HL-60/S4 treated with retinoic acid at 250 ng/mL for 4 days and 3 days (cell line): ENCODE measurements around the gene ADORA2A.

Experiments used
- in situ Hi-C: fragments of 300-500 bp; cut with MboI; formaldehyde crosslinking; loops from 2 replicates; pipeline ENCODE4 v1.7.0; 2022; ENCODE audit warnings: low sequenced_read_pairs

The ADORA2A gene

DNA sequence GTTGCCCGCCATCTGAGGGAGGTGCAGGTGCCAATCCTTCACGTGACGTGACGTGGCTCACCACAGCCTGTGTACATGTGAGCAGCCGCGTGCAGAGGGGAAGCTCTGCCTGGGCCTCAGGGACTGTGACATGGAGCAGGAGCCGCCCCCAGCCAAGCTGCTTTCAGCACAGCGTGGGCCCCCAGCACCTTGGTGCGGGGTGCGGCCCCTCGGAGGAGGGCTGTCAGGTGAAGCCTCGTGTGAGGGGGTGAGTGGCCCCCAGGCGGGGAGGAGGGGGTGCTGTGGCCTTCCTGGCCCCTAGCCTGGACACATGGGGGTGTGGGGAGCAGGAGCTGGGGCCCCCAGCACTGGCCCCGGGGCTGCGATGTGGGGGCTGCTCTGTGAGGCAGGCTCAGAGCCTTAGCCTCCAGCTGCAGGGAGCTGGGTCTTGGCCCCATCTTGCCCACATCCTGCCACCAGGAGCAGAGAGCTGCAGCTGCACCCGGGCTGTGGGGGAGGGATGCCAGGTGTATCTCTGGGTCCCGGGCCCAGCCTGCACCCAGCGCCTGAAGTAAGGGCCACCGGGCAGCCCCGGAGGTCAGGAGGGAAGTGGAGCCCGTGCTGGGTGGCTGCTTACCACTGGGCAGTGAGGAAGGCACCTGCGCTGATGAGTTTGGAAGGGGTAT lies at the start of gene ADORA2A:
Gene ADORA2A, plus strand, starts transcription at position 100 of the 665 bp plus-strand sequence. CDS start 5,806 bp downstream, outside the sequence.
- in situ Hi-C loops: no loop called here

DNA sequence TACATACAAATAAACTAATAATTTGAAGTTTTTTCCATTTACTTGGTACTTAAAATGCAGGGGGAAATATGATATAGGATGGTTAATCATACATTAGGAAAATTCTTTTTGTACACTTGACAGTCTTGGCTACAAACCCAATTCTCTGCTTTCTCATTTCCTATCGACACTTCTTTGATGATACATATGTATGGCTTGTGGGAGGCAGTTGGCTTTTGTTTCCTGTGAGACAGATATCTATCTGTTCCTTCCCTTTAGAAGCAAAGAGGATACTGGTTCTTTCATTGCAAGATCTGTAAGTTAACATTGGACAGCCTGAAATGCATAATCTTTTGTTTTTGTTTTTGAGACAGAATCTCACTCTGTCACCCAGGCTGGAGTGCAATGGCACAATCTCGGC lies 47.9 kb upstream of the ADORA2A start:
- in situ Hi-C loops: no loop called here

DNA sequence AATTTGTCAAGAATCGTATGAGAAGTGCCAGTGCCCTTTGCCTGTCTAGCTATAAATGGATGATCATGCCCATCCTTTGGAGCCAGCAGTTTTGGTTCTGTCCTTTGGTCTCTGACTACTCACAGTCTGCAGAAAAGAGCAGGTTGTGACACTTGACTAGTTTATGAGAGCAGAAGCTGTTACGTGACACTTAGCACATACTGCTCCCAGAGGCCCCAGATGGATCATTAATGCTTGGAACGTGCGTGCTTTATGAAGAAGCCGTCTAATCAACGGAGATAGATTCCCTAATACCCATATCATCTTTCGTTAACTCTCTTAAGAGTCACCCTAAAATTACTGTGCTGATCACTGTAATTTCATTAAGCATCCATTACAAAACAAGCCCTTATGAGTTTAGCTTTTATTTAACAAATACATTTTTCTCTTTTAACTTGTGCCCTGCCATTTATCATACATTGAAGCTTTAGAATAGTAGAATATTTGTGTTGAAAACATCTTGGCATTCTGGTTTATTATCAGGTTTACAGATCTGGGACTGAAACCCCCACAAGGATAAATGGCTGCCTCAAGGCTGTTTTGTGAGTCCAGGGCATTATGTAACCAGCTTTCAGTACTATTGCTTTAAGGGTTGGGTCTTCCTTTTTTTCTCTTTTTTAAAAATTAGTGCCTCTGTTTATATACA lies 47.0 kb upstream of the ADORA2A start:
- in situ Hi-C loops: no loop called here

DNA sequence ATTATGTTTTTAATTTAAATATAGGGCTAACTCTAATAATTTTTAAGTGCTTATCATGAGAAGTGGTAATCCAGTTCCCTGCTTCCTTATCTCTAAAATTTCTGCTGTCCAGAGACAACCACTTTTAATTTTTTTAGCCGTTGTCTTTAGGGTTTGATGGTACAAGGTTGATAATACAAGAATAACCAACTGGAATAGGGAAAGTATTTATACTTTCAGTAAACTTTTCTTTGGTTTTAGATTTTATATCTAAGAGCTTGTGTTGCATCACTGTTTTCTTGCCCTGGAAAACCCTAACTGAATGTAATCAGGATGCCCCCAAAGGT lies 46.5 kb upstream of the ADORA2A start:
- in situ Hi-C loops: no loop called here

DNA sequence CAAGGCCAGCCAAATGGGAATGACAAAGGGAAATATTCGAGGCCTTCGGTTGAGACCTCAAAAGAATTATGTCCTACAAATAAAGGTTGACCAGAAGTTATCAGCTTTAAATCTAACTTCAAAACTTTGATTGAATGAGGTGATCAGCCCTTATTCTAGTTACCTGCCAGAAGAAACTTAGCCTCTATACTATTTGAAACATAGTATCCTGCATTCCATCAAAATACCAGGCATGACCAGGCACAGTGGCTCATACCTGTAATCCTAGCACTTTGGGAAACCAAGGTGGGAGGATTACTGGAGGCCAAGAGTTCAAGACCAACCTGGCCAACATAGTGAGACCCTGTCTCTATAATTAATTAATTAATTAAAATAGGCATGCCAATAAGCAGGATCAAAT lies 44.3 kb upstream of the ADORA2A start:
- in situ Hi-C loops: no loop called here

- in situ Hi-C loops: no loop called here
Measured at GRCh38 chr22:24384131-24384530, 43.3 kb upstream of the ADORA2A start.

DNA sequence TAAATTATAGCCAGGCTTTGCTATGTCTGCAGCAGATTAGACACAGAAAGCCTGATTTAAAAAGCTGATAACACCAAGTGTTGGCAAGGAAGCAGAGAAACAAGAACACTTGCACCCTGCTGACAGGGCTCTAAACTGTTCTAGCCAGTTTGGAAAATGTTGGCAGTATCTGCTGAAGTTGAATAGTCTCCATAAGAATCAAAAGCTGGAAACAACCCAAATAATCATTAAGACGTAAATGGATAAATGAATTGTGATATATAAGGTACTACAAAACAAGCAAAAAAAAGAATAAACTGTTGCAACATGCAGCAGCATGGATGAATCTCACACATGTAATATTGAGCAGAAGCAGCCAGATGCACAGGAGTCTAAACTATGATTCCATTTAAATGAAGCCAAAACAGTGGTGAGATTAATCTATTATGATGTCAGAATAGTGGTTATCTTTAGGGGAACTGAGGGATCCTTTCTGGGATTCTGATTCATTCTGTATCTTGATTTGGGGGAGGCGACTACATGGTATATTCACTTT lies 40.4 kb upstream of the ADORA2A start:
- in situ Hi-C loops: no loop called here

DNA sequence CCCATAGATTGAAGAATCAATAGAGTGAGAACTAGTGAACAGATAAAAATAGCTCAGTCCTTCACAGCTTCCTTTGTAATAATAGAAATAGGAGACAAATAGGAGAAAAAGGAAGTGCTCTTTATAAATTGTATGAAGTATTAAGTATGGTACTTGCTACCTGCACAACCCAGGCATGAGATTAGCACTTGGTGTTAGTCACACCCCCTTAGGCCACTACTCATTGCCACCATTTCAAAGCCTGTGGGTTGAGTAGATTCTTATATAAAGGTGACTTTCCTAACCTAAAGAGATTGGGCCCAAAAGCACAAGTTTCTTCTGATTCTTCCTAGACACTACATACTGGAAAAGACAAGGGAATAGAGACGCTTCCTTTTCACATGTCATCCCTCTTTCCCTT lies 37.7 kb upstream of the ADORA2A start:
- in situ Hi-C loops: no loop called here

DNA sequence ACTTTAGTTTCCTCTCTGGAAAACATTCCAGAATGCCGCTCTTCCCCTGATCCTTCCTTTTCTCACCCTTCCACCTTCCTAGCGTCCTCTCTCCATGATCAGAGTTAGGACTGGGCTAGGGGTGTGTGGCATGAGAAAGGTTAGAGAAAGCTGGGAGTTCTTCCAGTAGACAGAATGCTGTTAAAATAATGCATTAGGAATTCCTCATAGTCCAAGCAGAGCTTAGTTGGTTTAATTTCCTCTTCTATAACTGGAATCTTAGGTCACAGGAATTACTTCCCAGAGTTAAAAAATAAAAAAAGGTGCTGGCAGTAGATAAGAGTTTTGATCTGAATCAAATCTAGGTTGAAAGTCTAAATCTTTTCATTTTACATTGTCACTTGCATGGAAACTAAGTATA lies 37.2 kb upstream of the ADORA2A start:
- in situ Hi-C loops: no loop called here

- in situ Hi-C loops: no loop called here
Measured at GRCh38 chr22:24390576-24390975, 36.8 kb upstream of the ADORA2A start.

- in situ Hi-C loops: no loop called here
Measured at GRCh38 chr22:24391836-24392217, 35.6 kb upstream of the ADORA2A start.

DNA sequence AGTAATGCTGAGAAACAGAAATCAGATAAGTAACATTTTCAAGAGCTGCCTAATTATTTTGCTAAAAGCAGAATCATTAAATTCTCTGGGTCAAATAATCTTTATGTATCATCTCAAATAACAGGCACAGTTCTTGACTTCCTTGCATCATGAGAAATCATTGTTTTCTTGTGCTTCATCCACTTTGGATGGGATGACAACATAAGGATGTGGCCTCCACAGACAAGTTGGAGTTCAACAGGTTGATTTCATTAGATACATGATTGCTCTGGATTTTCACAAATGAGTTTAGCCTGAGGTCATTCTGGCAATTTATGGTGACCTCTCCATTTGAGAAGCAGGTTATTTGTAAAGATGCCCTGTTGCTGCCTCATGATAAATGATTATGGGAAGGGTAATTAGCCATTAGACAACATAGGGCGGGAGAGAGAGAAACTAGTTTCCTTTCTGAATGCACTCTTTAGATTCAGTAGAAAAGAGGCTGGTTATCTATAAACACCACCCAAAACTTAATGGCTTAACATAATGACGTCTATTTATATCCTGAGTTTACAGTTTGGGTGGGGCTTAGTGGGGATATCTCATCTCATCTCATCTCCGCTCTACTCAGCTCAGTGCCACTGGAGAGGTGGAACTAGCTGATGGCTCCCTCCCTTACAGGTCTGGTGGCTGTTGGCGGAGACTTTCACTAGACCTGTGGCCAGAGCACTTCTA lies 35.0 kb upstream of the ADORA2A start:
- in situ Hi-C loops: no loop called here

GRCh38 chr22:24393012-24393559 lies 34.3 kb upstream of the ADORA2A start:
- in situ Hi-C loops: no loop called here

DNA sequence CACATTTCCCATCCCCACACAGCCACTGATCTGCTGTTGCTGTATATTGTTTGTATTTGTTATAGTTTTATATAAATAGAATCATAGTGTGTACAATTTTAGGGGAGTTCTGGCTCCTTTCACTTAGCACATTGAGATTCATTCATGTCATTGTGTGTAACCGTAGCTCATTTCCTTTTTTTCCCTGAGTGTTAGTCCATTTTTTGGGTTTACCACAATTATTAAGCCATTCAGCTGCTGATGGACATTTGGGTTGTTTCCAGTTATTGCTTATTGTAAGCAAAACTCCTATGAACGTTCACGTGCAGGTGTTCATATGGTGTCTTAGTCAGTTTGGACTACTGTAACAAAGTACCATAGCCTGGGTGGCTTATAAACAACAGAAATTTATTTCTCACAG lies 33.6 kb upstream of the ADORA2A start:
- in situ Hi-C loops: no loop called here

DNA sequence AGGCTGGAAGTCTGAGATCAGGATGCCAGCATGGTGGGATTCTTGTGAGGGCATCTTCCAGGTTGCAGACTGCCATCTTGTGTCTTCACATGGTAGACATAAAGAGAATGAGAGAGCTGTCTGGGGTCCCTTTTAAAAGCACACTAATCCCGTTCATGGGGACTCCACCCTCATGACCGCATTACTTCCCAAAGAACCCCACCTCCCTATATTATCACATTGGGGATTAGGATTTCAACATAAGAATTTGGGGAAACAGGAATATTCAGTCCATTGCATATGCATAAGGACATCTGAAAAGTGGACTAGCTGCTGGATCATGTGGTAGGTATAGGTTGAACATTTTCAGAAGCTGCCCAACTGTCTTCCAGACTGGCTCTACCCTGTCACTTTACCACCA lies 33.1 kb upstream of the ADORA2A start:
- in situ Hi-C loops: no loop called here

DNA sequence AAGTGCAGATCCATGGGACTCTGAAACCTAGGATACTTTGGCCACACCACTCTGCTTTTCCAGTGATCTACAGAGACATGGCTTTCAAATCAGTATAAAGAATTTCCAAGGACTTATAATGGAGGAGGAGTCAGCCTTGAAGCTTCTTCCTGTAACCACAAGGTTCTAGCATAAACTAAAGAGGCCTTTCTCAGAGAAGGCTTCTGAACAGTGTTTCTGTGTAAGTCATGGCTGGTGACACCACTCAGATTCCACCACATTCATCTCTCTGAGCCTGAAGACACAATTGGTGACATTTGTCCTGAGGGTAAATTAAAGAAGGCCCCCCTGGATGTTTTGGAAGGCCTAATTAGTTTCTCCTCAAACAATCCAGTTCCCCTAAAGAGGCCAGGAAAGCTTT lies 29.0 kb upstream of the ADORA2A start:
- in situ Hi-C loops: no loop called here

GRCh38 chr22:24400034-24400725 lies 27.2 kb upstream of the ADORA2A start:
- in situ Hi-C loops: no loop called here

- in situ Hi-C loops: no loop called here
Measured at GRCh38 chr22:24400726-24401596, 26.4 kb upstream of the ADORA2A start.

GRCh38 chr22:24401931-24402367 lies 25.4 kb upstream of the ADORA2A start:
- in situ Hi-C loops: no loop called here
